H9 (cell line): ENCODE measurements around the gene MT4. TPM values are rescaled to one million over a fixed set of nuclear protein-coding genes. Genes with fewer than 3 reads are reported as not detected.

ENCODE experiments used
- DNase-seq: peaks from one replicate; pipeline ENCODE4 v3.0.0-alpha.2; 2017
- H2AFZ ChIP-seq: one replicate; pipeline ENCODE4 v1.6.1; 2013; ENCODE audit warnings: mild to moderate bottlenecking, low read length, control low read depth, moderate library complexity
- H2AK5ac ChIP-seq: 2 replicates; pipeline ENCODE4 v1.6.1; 2013; ENCODE audit warnings: low read length, control low read depth, mixed read lengths; ENCODE audit not compliant: insufficient read length
- H2BK120ac ChIP-seq: one replicate; pipeline ENCODE4 v1.6.1; 2013; ENCODE audit warnings: low read depth, mild to moderate bottlenecking, low read length, control low read depth, inconsistent platforms; ENCODE audit not compliant: poor library complexity, severe bottlenecking
- H2BK12ac ChIP-seq: 2 replicates; pipeline ENCODE4 v1.6.1; 2013; ENCODE audit warnings: low read length, control low read depth, mixed read lengths, low read depth; ENCODE audit not compliant: insufficient read length
- H2BK15ac ChIP-seq: 2 replicates; pipeline ENCODE4 v1.6.1; 2013; ENCODE audit warnings: low read depth, low read length, control low read depth
- H2BK20ac ChIP-seq: one replicate; pipeline ENCODE4 v1.6.1; 2013; ENCODE audit warnings: low read depth, mild to moderate bottlenecking, low read length, control low read depth, inconsistent platforms; ENCODE audit not compliant: poor library complexity, severe bottlenecking
- H2BK5ac ChIP-seq: 2 replicates; pipeline ENCODE4 v1.6.1; 2013; ENCODE audit warnings: low read length, control low read depth, mixed read lengths; ENCODE audit not compliant: insufficient read length
- H3K14ac ChIP-seq: 2 replicates; pipeline ENCODE4 v1.6.1; 2013; ENCODE audit warnings: low read length, control low read depth; ENCODE audit not compliant: insufficient read depth
- H3K18ac ChIP-seq: 2 replicates; pipeline ENCODE4 v1.6.1; 2013; ENCODE audit warnings: low read depth, mild to moderate bottlenecking, mixed read lengths, low read length, control low read depth; ENCODE audit not compliant: insufficient read length
- H3K23ac ChIP-seq: 2 replicates; pipeline ENCODE4 v1.6.1; 2013; ENCODE audit warnings: low read length, control low read depth, mixed read lengths, low read depth; ENCODE audit not compliant: insufficient read length
- H3K23me2 ChIP-seq: 2 replicates; pipeline ENCODE4 v1.6.1; 2013; ENCODE audit warnings: low read depth, mild to moderate bottlenecking, mixed read lengths, low read length, control low read depth; ENCODE audit not compliant: insufficient read length, poor library complexity, severe bottlenecking
- H3K27ac ChIP-seq: 2 replicates; pipeline ENCODE4 v1.5.1; 2013; ENCODE audit warnings: low read length, control low read depth, mixed read lengths, low read depth; ENCODE audit not compliant: insufficient read length
- H3K27me3 ChIP-seq: 2 replicates; pipeline ENCODE4 v1.6.1; 2013; ENCODE audit warnings: low read length, control low read depth, inconsistent platforms; ENCODE audit not compliant: insufficient read depth
- H3K4ac ChIP-seq: 2 replicates; pipeline ENCODE4 v1.6.1; 2013; ENCODE audit warnings: low read depth, mild to moderate bottlenecking, control low read depth, inconsistent platforms, low read length, moderate library complexity
- H3K4me1 ChIP-seq: 2 replicates; pipeline ENCODE4 v1.6.1; 2013; ENCODE audit warnings: low read length, control low read depth, inconsistent platforms; ENCODE audit not compliant: insufficient read depth
- H3K4me2 ChIP-seq: 2 replicates; pipeline ENCODE4 v1.6.1; 2013; ENCODE audit warnings: low read length, control low read depth, mixed read lengths; ENCODE audit not compliant: insufficient read length, insufficient read depth
- H3K56ac ChIP-seq: 2 replicates; pipeline ENCODE4 v1.6.1; 2013; ENCODE audit warnings: low read depth, mild to moderate bottlenecking, mixed read lengths, low read length, control low read depth; ENCODE audit not compliant: insufficient read length
- H3K79me1 ChIP-seq: 2 replicates; pipeline ENCODE4 v1.6.1; 2013; ENCODE audit warnings: low read depth, mild to moderate bottlenecking, moderate library complexity, low read length, control low read depth, inconsistent platforms; ENCODE audit not compliant: insufficient read depth, poor library complexity, severe bottlenecking
- H3K79me2 ChIP-seq: 2 replicates; pipeline ENCODE4 v1.6.1; 2013; ENCODE audit warnings: low read length, control low read depth, inconsistent platforms; ENCODE audit not compliant: insufficient read depth
- H3K9ac ChIP-seq: 2 replicates; pipeline ENCODE4 v1.6.1; 2013; ENCODE audit warnings: low read length, control low read depth, mixed read lengths; ENCODE audit not compliant: insufficient read length; ENCODE audit errors: extremely low read depth
- H3K9me3 ChIP-seq: one replicate; pipeline ENCODE4 v1.6.1; 2013; ENCODE audit warnings: low read depth, low read length, inconsistent platforms; ENCODE audit not compliant: control insufficient read depth
- H3T11ph ChIP-seq: one replicate; pipeline ENCODE4 v1.6.1; 2013; ENCODE audit warnings: mild to moderate bottlenecking, low read length, control low read depth, inconsistent platforms
- H4K20me1 ChIP-seq: one replicate; pipeline ENCODE4 v1.6.1; 2013; ENCODE audit not compliant: control insufficient read depth, insufficient read length, insufficient read depth
- H4K5ac ChIP-seq: 2 replicates; pipeline ENCODE4 v1.6.1; 2013; ENCODE audit warnings: low read depth, mild to moderate bottlenecking, mixed read lengths, low read length, control low read depth; ENCODE audit not compliant: insufficient read length
- H4K8ac ChIP-seq: replicated peaks from 2 replicates; pipeline ENCODE4 v1.6.1; 2013; ENCODE audit warnings: low read length, control low read depth, mixed read lengths, low read depth; ENCODE audit not compliant: insufficient read length
- H4K91ac ChIP-seq: 2 replicates; pipeline ENCODE4 v1.6.1; 2013; ENCODE audit warnings: low read depth, mild to moderate bottlenecking, moderate library complexity, mixed read lengths, low read length, control low read depth; ENCODE audit not compliant: insufficient read length
- H3K27ac Mint-ChIP-seq, 3 experiments: 2 replicates in 2 of 3; 3 replicates in 1 of 3; pipeline ENCODE4 v1.8.0; 2020 to 2021; ENCODE audit warnings: mixed read lengths in 3 of 3, mild to moderate bottlenecking in 1 of 3, moderate library complexity in 1 of 3
- H3K27me3 Mint-ChIP-seq: 2 replicates; pipeline ENCODE4 v1.8.0; 2021; ENCODE audit warnings: low read depth, mild to moderate bottlenecking, moderate library complexity, mixed read lengths
- H3K36me3 Mint-ChIP-seq, 3 experiments: 2 replicates in 2 of 3; 3 replicates in 1 of 3; pipeline ENCODE4 v1.8.0; 2020 to 2021; ENCODE audit warnings: low read depth in 3 of 3, mixed read lengths in 3 of 3; ENCODE audit not compliant: insufficient read depth in 1 of 3
- H3K4me1 Mint-ChIP-seq, 2 experiments: 2 replicates each; pipeline ENCODE4 v1.8.0; 2020; ENCODE audit warnings: mixed read lengths in 2 of 2
- H3K4me3 Mint-ChIP-seq, 2 experiments: 2 replicates in 1 of 2; 3 replicates in 1 of 2; pipeline ENCODE4 v1.8.0; 2020 to 2021; ENCODE audit warnings: mild to moderate bottlenecking in 2 of 2, mixed read lengths in 2 of 2, moderate library complexity in 1 of 2
- H3K9me3 Mint-ChIP-seq, 2 experiments: 2 replicates in 1 of 2; 3 replicates in 1 of 2; pipeline ENCODE4 v1.8.0; 2020; ENCODE audit warnings: mild to moderate bottlenecking in 2 of 2, mixed read lengths in 2 of 2, moderate library complexity in 1 of 2
- WGBS: extraction: QIAGEN DNeasy Blood & Tissue Kit; methylation state at CpG from one replicate; pipeline ENCODE4 v1.1.7; 2013; ENCODE audit warnings: missing lambda C conversion rate, low lambda C conversion rate, mixed read lengths; ENCODE audit not compliant: insufficient read length; ENCODE audit errors: extremely low coverage; 5-methylcytosine and 5-hydroxymethylcytosine counted together
- total RNA-seq: library from RNA; stranded (reverse); gene quantifications from 2 replicates; pipeline ENCODE4 v1.2.1, GENCODE V29; 2021
- TF ChIP-seq, protein P1 (sequence below): fragments of 200-600 bp; sonication (generic); conservative IDR thresholded peaks from 3 replicates; pipeline ENCODE4 v1.8.0; 2021; ENCODE audit warnings: antibody characterized with exemption, mild to moderate bottlenecking

MT4 gene
- total RNA-seq, 1 experiment from 2014 or later, result not detected

GRCh38 chr16:56542039-56542438 is 22.8 kb upstream of the MT4 start:
- Histone ChIP-seq H3K27ac (no peak overlapping the region), H3K4ac (no peak overlapping the region), H2AFZ (no peak overlapping the region), H3K56ac (no peak overlapping the region), H3T11ph (no peak overlapping the region), H2BK12ac (no peak overlapping the region), H4K91ac (no peak overlapping the region), H3K23me2 (no peaks in the 10 kb centered on the region), H3K23ac (no peak overlapping the region), H2AK5ac (no peak overlapping the region), H3K18ac (no peak overlapping the region), H3K27me3 (no peaks in the 10 kb centered on the region), H3K79me1 (no peaks in the 10 kb centered on the region), H2BK15ac (no peak overlapping the region), H2BK20ac (no peak overlapping the region), H2BK120ac (no peak overlapping the region), H3K14ac (no peak overlapping the region), H4K20me1 (no peaks in the 10 kb centered on the region), H3K4me2 (no peak overlapping the region), H3K9me3 (no peaks in the 10 kb centered on the region), H4K5ac (no peak overlapping the region), H2BK5ac (no peak overlapping the region), H3K79me2 (no peaks in the 10 kb centered on the region), H4K8ac (no peak overlapping the region), H3K9ac (no peak overlapping the region), H3K4me1 (no peaks in the 10 kb centered on the region)
- H3K4me1 Mint-ChIP-seq, result peaks cover 16 to 17% of the 10 kb centered on the region in 2 experiments
- no peak overlapping the region for H3K4me3 Mint-ChIP-seq
- H3K9me3 Mint-ChIP-seq, result peaks cover 4 to 5% of the 10 kb centered on the region in 2 experiments; a peak in 4 of 5 replicates
- no peak overlapping the region for H3K27ac Mint-ChIP-seq
- TF ChIP-seq, protein P1, sequence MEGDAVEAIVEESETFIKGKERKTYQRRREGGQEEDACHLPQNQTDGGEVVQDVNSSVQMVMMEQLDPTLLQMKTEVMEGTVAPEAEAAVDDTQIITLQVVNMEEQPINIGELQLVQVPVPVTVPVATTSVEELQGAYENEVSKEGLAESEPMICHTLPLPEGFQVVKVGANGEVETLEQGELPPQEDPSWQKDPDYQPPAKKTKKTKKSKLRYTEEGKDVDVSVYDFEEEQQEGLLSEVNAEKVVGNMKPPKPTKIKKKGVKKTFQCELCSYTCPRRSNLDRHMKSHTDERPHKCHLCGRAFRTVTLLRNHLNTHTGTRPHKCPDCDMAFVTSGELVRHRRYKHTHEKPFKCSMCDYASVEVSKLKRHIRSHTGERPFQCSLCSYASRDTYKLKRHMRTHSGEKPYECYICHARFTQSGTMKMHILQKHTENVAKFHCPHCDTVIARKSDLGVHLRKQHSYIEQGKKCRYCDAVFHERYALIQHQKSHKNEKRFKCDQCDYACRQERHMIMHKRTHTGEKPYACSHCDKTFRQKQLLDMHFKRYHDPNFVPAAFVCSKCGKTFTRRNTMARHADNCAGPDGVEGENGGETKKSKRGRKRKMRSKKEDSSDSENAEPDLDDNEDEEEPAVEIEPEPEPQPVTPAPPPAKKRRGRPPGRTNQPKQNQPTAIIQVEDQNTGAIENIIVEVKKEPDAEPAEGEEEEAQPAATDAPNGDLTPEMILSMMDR, result no peak
- no CpG with 5 or more reads among the region's 2 CpGs for WGBS
- DNase-seq, result no peak
- peaks cover 14% of the 10 kb centered on the region for H3K27me3 Mint-ChIP-seq
- H3K36me3 Mint-ChIP-seq, result no peaks in the 10 kb centered on the region
